Right atrium auricular region (tissue), 2 donors: Measurements from ENCODE around the gene ASCL2. TPM values are rescaled to one million over a fixed set of nuclear protein-coding genes. Genes with fewer than 3 reads are reported as not detected.
A peak's percentile ranks its signal among the peaks of the same experiment; 100 is the strongest.

ENCODE experiments used
- DNase-seq: peaks from one replicate; pipeline ENCODE4 v3.0.0-alpha.2; 2019; ENCODE audit warnings: low spot score
- H3K27ac ChIP-seq, 2 donors: fragments of 200-600 bp; sonication (generic); 1 replicate in 1 of 2; 2 replicates in 1 of 2; pipeline ENCODE4 v1.5.1; 2016 to 2019
- H3K27me3 ChIP-seq, 2 donors: fragments of 200-600 bp; sonication (generic); one replicate each; pipeline versions ENCODE4 v1.5.1 to v1.6.0; 2017 to 2019
- H3K36me3 ChIP-seq: fragments of 200-600 bp; sonication (generic); one replicate; pipeline ENCODE4 v1.5.1; 2016
- H3K4me1 ChIP-seq, 2 donors: fragments of 200-600 bp; sonication (generic); one replicate each; pipeline versions ENCODE4 v1.5.1 to v1.6.0; 2017 to 2019
- H3K4me3 ChIP-seq, 2 donors: fragments of 200-600 bp; sonication (generic); 1 replicate in 1 of 2; 2 replicates in 1 of 2; pipeline ENCODE4 v1.5.1; 2017 to 2019; ENCODE audit warnings: mild to moderate bottlenecking in 1 of 2, moderate library complexity in 1 of 2
- H3K9me3 ChIP-seq, 2 donors: fragments of 200-600 bp; sonication (generic); one replicate each; pipeline ENCODE4 v1.5.1; 2019
- CTCF ChIP-seq, 2 donors: fragments of 200-600 bp; sonication (generic); IDR thresholded peaks; one replicate each; pipeline ENCODE4 v1.5.1; 2019; ENCODE audit warnings: antibody characterized with exemption in 2 of 2
- total RNA-seq, 2 donors: library from RNA; depleted of rRNA; stranded (reverse); fragments of >200 nt; gene quantifications; one replicate each; pipeline ENCODE4 v1.1.0, GENCODE V29; 2016

The ASCL2 gene
- total RNA-seq, 2 donors from 2014 or later, result 0.51 TPM; not detected in 1

GRCh38 chr11:2233693-2234455 lies 36.5 kb downstream of the ASCL2 start:
- Histone ChIP-seq H3K4me1 (no peaks in the 10 kb centered on the region), H3K4me3 (no peak overlapping the region), H3K27me3 (no peaks in the 10 kb centered on the region), H3K36me3 (no peaks in the 10 kb centered on the region), H3K9me3 (peaks cover 4 to 18% of the 10 kb centered on the region in 2 donors), H3K27ac (no peak overlapping the region)
- no peak for TF ChIP-seq CTCF (IDR thresholded peaks at IDR 0.05)
- peak; percentile 52 for DNase-seq

GRCh38 chr11:2229713-2230297 lies 40.6 kb downstream of the ASCL2 start:
- no peak overlapping the region for H3K27ac ChIP-seq
- no peaks in the 10 kb centered on the region for H3K27me3 ChIP-seq
- H3K4me1 ChIP-seq, result no peaks in the 10 kb centered on the region
- no peak for TF ChIP-seq CTCF (IDR thresholded peaks at IDR 0.05)
- DNase-seq, result no peak
- no peaks in the 10 kb centered on the region for H3K36me3 ChIP-seq
- H3K4me3 ChIP-seq, result no peak overlapping the region
- peaks cover 4 to 25% of the 10 kb centered on the region in 2 donors for H3K9me3 ChIP-seq

GRCh38 chr11:2224254-2224653 lies 46.1 kb downstream of the ASCL2 start:
- no peaks in the 10 kb centered on the region for H3K4me1 ChIP-seq
- peaks cover 0 to 19% of the 10 kb centered on the region in 2 donors for H3K9me3 ChIP-seq
- H3K27me3 ChIP-seq, result no peaks in the 10 kb centered on the region
- no peak overlapping the region for H3K27ac ChIP-seq
- no peak for DNase-seq
- H3K36me3 ChIP-seq, result no peaks in the 10 kb centered on the region
- TF ChIP-seq CTCF (IDR thresholded peaks at IDR 0.05), result no peak
- H3K4me3 ChIP-seq, result no peak overlapping the region

GRCh38 chr11:2223153-2223794 lies 47.1 kb downstream of the ASCL2 start:
- no peak for TF ChIP-seq CTCF (IDR thresholded peaks at IDR 0.05)
- Histone ChIP-seq H3K27ac (no peak overlapping the region), H3K4me3 (no peak overlapping the region), H3K9me3 (peaks cover 0 to 11% of the 10 kb centered on the region in 2 donors), H3K4me1 (no peaks in the 10 kb centered on the region), H3K27me3 (no peaks in the 10 kb centered on the region), H3K36me3 (no peaks in the 10 kb centered on the region)
- no peak for DNase-seq

GRCh38 chr11:2222451-2222850 lies 47.9 kb downstream of the ASCL2 start:
- no peak overlapping the region for H3K27ac ChIP-seq
- H3K27me3 ChIP-seq, result no peaks in the 10 kb centered on the region
- no peaks in the 10 kb centered on the region for H3K36me3 ChIP-seq
- peaks cover 0 to 10% of the 10 kb centered on the region in 2 donors for H3K9me3 ChIP-seq
- TF ChIP-seq CTCF (IDR thresholded peaks at IDR 0.05), result no peak
- no peak overlapping the region for H3K4me3 ChIP-seq
- DNase-seq, result no peak
- no peaks in the 10 kb centered on the region for H3K4me1 ChIP-seq
